Fibroblast of lung (primary cell): ENCODE measurements around the gene HAUS3. TPM values are rescaled to one million over a fixed set of nuclear protein-coding genes. Genes with fewer than 3 reads are reported as not detected.

ENCODE experiments used
- DNase-seq, 2 donors: peaks; one replicate each; pipeline versions ENCODE4 v3.0.0 to v3.0.0-alpha.2; 2010; ENCODE audit warnings: low read depth in 2 of 2
- H2AFZ ChIP-seq: 2 replicates; pipeline ENCODE4 v1.5.1; 2012; ENCODE audit warnings: low read length, control low read depth, inconsistent platforms
- H3K27ac ChIP-seq: 2 replicates; pipeline ENCODE4 v1.5.1; 2011; ENCODE audit warnings: low read length, control low read depth; ENCODE audit not compliant: insufficient read depth
- H3K27me3 ChIP-seq: 2 replicates; pipeline ENCODE4 v1.5.1; 2011; ENCODE audit warnings: mild to moderate bottlenecking, low read length; ENCODE audit not compliant: control insufficient read depth, insufficient read depth
- H3K36me3 ChIP-seq: 2 replicates; pipeline ENCODE4 v1.5.1; 2011; ENCODE audit warnings: low read length; ENCODE audit not compliant: control insufficient read depth, insufficient read depth
- H3K4me1 ChIP-seq: 2 replicates; pipeline ENCODE4 v1.5.1; 2011; ENCODE audit warnings: low read length; ENCODE audit not compliant: control insufficient read depth, insufficient read depth; ENCODE audit errors: extremely low read depth
- H3K4me2 ChIP-seq: 2 replicates; pipeline ENCODE4 v1.5.1; 2011; ENCODE audit warnings: low read length, control low read depth; ENCODE audit not compliant: insufficient read depth; ENCODE audit errors: extremely low read depth
- H3K4me3 ChIP-seq, 4 experiments: fragments of 200-600 bp in 1 of 4; sonication (generic) in 1 of 4; replicated peaks in 1 of 4; 2 replicates each; pipeline ENCODE4 v1.5.1; 2011 to 2016; ENCODE audit warnings: low read length in 4 of 4, low read depth in 3 of 4, mild to moderate bottlenecking in 3 of 4, control low read depth in 2 of 4, inconsistent platforms in 1 of 4, mixed read lengths in 1 of 4; ENCODE audit not compliant: insufficient read depth in 1 of 4; ENCODE audit errors: control extremely low read depth in 1 of 4
- H3K79me2 ChIP-seq: 2 replicates; pipeline ENCODE4 v1.5.1; 2012; ENCODE audit warnings: mild to moderate bottlenecking, low read length, inconsistent platforms; ENCODE audit not compliant: control insufficient read depth, insufficient read depth
- H3K9ac ChIP-seq: 2 replicates; pipeline ENCODE4 v1.5.1; 2011; ENCODE audit warnings: mild to moderate bottlenecking, low read length, control low read depth; ENCODE audit not compliant: insufficient read depth
- H3K9me3 ChIP-seq: 2 replicates; pipeline ENCODE4 v1.5.1; 2012; ENCODE audit warnings: low read depth, low read length; ENCODE audit not compliant: control insufficient read depth, insufficient read depth
- H4K20me1 ChIP-seq: 2 replicates; pipeline ENCODE4 v1.5.1; 2011; ENCODE audit warnings: low read length; ENCODE audit not compliant: control insufficient read depth, insufficient read depth; ENCODE audit errors: extremely low read depth
- CTCF ChIP-seq, 2 donors: IDR thresholded peaks in 1 of 2; conservative IDR thresholded peaks in 1 of 2; 1 replicate in 1 of 2; 2 replicates in 1 of 2; pipeline ENCODE4 v1.5.1; 2011 to 2012; ENCODE audit warnings: low read length in 2 of 2, control low read depth in 1 of 2, inconsistent platforms in 1 of 2, low read depth in 1 of 2, mild to moderate bottlenecking in 1 of 2
- EZH2 ChIP-seq: IDR thresholded peaks from 2 replicates; pipeline ENCODE4 v1.5.1; 2012; ENCODE audit warnings: low read length, control low read depth, mild to moderate bottlenecking; ENCODE audit errors: missing control alignments
- polyA plus RNA-seq, 2 donors: library from polyadenylated mRNA; depleted of rRNA in 1 of 2; stranded (reverse) in 1 of 2; unstranded in 1 of 2; fragments of >200 nt; gene quantifications; 2 replicates each; pipeline ENCODE4 v1.2.1, GENCODE V29; 2011 to 2012; ENCODE audit warnings: missing spikeins in 1 of 2
- total RNA-seq: library from RNA; depleted of rRNA; stranded (reverse); fragments of >200 nt; gene quantifications from 2 replicates; pipeline ENCODE4 v1.2.1, GENCODE V29; 2014

Gene HAUS3
- total and polyA plus RNA-seq, 2 donors (not counting 1 experiment from before 2014, with no cell fraction given) = 5.3 TPM

GRCh38 chr4:2290488-2290887 lies 48.6 kb upstream of the HAUS3 start:
- Histone ChIP-seq H3K4me3 (no peak overlapping the region), H3K9me3 (no peaks in the 10 kb centered on the region), H3K4me1 (peaks cover 7% of the 10 kb centered on the region), H4K20me1 (no peaks in the 10 kb centered on the region), H3K27ac (no peak overlapping the region), H2AFZ (no peak overlapping the region), H3K36me3 (no peaks in the 10 kb centered on the region), H3K9ac (no peak overlapping the region), H3K4me2 (no peak overlapping the region), H3K79me2 (no peaks in the 10 kb centered on the region), H3K27me3 (no peaks in the 10 kb centered on the region)
- no peak for DNase-seq
- no peak for TF ChIP-seq CTCF (conservative IDR thresholded peaks at IDR 0.05 in 1 of 2, IDR thresholded peaks at IDR 0.05 in 1 of 2; ENCODE audit: low read depth in 1 of 2, low read length in 2 of 2)
- no peak for TF ChIP-seq EZH2

GRCh38 chr4:2289955-2290333 lies 48.0 kb upstream of the HAUS3 start:
- DNase-seq = no peak
- Histone ChIP-seq H3K27me3 (no peaks in the 10 kb centered on the region), H3K4me2 (no peak overlapping the region), H3K79me2 (no peaks in the 10 kb centered on the region), H4K20me1 (no peaks in the 10 kb centered on the region), H3K9ac (no peak overlapping the region), H2AFZ (no peak overlapping the region), H3K9me3 (no peaks in the 10 kb centered on the region), H3K36me3 (no peaks in the 10 kb centered on the region), H3K4me1 (peaks cover 12% of the 10 kb centered on the region), H3K4me3 (no peak overlapping the region), H3K27ac (no peak overlapping the region)
- TF ChIP-seq CTCF (conservative IDR thresholded peaks at IDR 0.05 in 1 of 2, IDR thresholded peaks at IDR 0.05 in 1 of 2; ENCODE audit: low read depth in 1 of 2, low read length in 2 of 2) (no peak), EZH2 (no peak)

- H4K20me1 ChIP-seq = no peaks in the 10 kb centered on the region
- H3K36me3 ChIP-seq = no peaks in the 10 kb centered on the region
- no peaks in the 10 kb centered on the region for H3K9me3 ChIP-seq
- H3K9ac ChIP-seq = no peak overlapping the region
- H3K4me3 ChIP-seq = no peak overlapping the region
- no peak overlapping the region for H3K27ac ChIP-seq
- no peaks in the 10 kb centered on the region for H3K27me3 ChIP-seq
- no peaks in the 10 kb centered on the region for H3K79me2 ChIP-seq
- TF ChIP-seq CTCF (conservative IDR thresholded peaks at IDR 0.05 in 1 of 2, IDR thresholded peaks at IDR 0.05 in 1 of 2; ENCODE audit: low read depth in 1 of 2, low read length in 2 of 2) (no peak), EZH2 (no peak)
- H2AFZ ChIP-seq = no peak overlapping the region
- H3K4me2 ChIP-seq = no peak overlapping the region
- DNase-seq = no peak
- H3K4me1 ChIP-seq = peaks cover 14% of the 10 kb centered on the region
Measured at GRCh38 chr4:2289311-2289954, 47.5 kb upstream of the HAUS3 start.
